ENCODE results near the gene PLXNA2. TPM values are rescaled to one million over a fixed set of nuclear protein-coding genes. Genes with fewer than 3 reads are reported as not detected.

The PLXNA2 gene
- polyA plus RNA-seq, 4 donors, result 10.0 to 20.0 (median 15.1) TPM

GRCh38 chr1:208036106-208036808 is 207.9 kb downstream of the PLXNA2 start:
- DNase-seq (ENCODE audit: low read depth in 4 of 4, low spot score in 2 of 4), result no peak

- DNase-seq (ENCODE audit: low read depth in 4 of 4, low spot score in 2 of 4), result no peak
These were observed 210.0 kb downstream of the PLXNA2 start for GRCh38 chr1:208034135-208034534.

- no peak for DNase-seq (ENCODE audit: low read depth in 4 of 4, low spot score in 2 of 4)
These were observed 210.9 kb downstream of the PLXNA2 start for GRCh38 chr1:208033236-208033635.

GRCh38 chr1:208031932-208032320 is 212.3 kb downstream of the PLXNA2 start:
- DNase-seq (ENCODE audit: low read depth in 4 of 4, low spot score in 2 of 4), result no peak

GRCh38 chr1:208031316-208031931 is 212.8 kb downstream of the PLXNA2 start:
- no peak for DNase-seq (ENCODE audit: low read depth in 4 of 4, low spot score in 2 of 4)

- peak in 3 of 4 donors; percentile 53 to 65 (median 54) for DNase-seq (ENCODE audit: low read depth in 4 of 4, low spot score in 2 of 4)
These were observed 213.7 kb downstream of the PLXNA2 start for GRCh38 chr1:208030288-208031091.

- DNase-seq (ENCODE audit: low read depth in 4 of 4, low spot score in 2 of 4), result no peak
These were observed 214.6 kb downstream of the PLXNA2 start for GRCh38 chr1:208029381-208030287.

- DNase-seq (ENCODE audit: low read depth in 4 of 4, low spot score in 2 of 4), result no peak
These were observed 215.7 kb downstream of the PLXNA2 start for GRCh38 chr1:208028526-208028925.

GRCh38 chr1:208027861-208028260 is 216.3 kb downstream of the PLXNA2 start:
- DNase-seq (ENCODE audit: low read depth in 4 of 4, low spot score in 2 of 4), result no peak

- no peak for DNase-seq (ENCODE audit: low read depth in 4 of 4, low spot score in 2 of 4)
These were observed 217.2 kb downstream of the PLXNA2 start for GRCh38 chr1:208026880-208027438.

- DNase-seq (ENCODE audit: low read depth in 4 of 4, low spot score in 2 of 4), result no peak
These were observed 219.2 kb downstream of the PLXNA2 start for GRCh38 chr1:208025031-208025430.

- DNase-seq (ENCODE audit: low read depth in 4 of 4, low spot score in 2 of 4), result no peak
These were observed 219.8 kb downstream of the PLXNA2 start for GRCh38 chr1:208024406-208024805.

GRCh38 chr1:208019257-208019656 is 224.9 kb downstream of the PLXNA2 start:
- DNase-seq (ENCODE audit: low read depth in 4 of 4, low spot score in 2 of 4), result no peak

- DNase-seq (ENCODE audit: low read depth in 4 of 4, low spot score in 2 of 4), result no peak
These were observed 228.9 kb downstream of the PLXNA2 start for GRCh38 chr1:208015255-208015654.

GRCh38 chr1:208013210-208013609 is 231.0 kb downstream of the PLXNA2 start:
- DNase-seq (ENCODE audit: low read depth in 4 of 4, low spot score in 2 of 4), result no peak

GRCh38 chr1:208012721-208013120 is 231.5 kb downstream of the PLXNA2 start:
- DNase-seq (ENCODE audit: low read depth in 4 of 4, low spot score in 2 of 4), result no peak

GRCh38 chr1:208010487-208011071 is 233.6 kb downstream of the PLXNA2 start:
- no peak for DNase-seq (ENCODE audit: low read depth in 4 of 4, low spot score in 2 of 4)

- no peak for DNase-seq (ENCODE audit: low read depth in 4 of 4, low spot score in 2 of 4)
These were observed 234.3 kb downstream of the PLXNA2 start for GRCh38 chr1:208009706-208010444.

GRCh38 chr1:208009303-208009702 is 234.9 kb downstream of the PLXNA2 start:
- no peak for DNase-seq (ENCODE audit: low read depth in 4 of 4, low spot score in 2 of 4)

Data from left renal cortex interstitium (tissue), 4 donors.